ENCODE measurements around the gene CAPN10. TPM values are rescaled to one million over a fixed set of nuclear protein-coding genes. Genes with fewer than 3 reads are reported as not detected.

Gene CAPN10
- total RNA-seq, 4 donors from 2014 or later: 13.4 to 33.3 (median 14.5) TPM

- TF ChIP-seq, protein P1, sequence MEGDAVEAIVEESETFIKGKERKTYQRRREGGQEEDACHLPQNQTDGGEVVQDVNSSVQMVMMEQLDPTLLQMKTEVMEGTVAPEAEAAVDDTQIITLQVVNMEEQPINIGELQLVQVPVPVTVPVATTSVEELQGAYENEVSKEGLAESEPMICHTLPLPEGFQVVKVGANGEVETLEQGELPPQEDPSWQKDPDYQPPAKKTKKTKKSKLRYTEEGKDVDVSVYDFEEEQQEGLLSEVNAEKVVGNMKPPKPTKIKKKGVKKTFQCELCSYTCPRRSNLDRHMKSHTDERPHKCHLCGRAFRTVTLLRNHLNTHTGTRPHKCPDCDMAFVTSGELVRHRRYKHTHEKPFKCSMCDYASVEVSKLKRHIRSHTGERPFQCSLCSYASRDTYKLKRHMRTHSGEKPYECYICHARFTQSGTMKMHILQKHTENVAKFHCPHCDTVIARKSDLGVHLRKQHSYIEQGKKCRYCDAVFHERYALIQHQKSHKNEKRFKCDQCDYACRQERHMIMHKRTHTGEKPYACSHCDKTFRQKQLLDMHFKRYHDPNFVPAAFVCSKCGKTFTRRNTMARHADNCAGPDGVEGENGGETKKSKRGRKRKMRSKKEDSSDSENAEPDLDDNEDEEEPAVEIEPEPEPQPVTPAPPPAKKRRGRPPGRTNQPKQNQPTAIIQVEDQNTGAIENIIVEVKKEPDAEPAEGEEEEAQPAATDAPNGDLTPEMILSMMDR (IDR thresholded peaks at IDR 0.05; ENCODE audit: low read depth): no peak
Measured at GRCh38 chr2:240565333-240566202, 21.0 kb upstream of the CAPN10 start.

DNA sequence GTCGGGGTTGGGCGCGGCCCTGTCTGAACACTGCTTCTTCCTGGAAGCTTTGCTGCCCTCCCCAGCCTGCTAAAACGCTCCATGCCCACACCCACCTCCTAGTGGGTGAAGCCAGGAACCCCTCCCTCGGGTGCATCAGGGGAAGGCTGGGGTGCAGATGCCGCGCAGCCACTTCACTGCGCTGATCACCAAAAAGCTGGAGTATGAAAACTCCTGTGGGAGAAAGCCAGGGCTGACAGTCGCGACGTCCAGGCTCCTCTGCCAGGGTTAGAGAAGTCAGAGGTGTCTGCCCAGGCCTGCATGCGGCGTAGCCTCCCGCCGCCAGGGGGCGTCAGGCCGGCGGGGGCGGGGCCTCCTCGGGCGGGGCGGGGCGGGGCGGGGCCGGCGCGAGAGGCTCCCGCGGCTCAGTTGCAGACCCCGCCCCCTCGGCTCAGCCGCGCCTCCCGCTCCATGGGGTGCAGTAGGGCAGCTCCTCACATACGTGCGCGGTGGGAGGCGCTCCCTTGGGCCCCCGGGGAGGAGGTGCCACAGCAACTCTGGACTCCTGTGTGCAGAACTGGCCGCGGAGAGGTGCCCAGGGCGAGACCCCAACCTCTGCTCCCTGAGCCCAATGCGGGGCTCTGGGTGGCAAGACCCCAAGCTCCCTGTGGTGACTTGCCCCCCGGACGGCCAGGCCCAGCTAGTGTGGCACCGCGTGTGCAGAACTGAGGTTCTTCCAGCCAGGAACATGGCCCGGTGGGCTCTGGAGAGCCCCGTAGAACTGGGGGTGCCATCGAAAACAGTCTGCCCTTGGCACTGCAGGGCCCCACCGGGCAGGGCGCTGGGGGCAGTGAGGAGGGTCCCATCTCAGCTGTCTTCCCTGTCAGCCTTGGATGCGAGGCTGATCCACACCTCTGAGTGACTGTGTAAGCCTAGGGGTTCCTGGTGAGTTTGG is 20.1 kb upstream of the CAPN10 start:
- TF ChIP-seq, protein P1 (IDR thresholded peaks at IDR 0.05; ENCODE audit: low read depth): no peak

DNA sequence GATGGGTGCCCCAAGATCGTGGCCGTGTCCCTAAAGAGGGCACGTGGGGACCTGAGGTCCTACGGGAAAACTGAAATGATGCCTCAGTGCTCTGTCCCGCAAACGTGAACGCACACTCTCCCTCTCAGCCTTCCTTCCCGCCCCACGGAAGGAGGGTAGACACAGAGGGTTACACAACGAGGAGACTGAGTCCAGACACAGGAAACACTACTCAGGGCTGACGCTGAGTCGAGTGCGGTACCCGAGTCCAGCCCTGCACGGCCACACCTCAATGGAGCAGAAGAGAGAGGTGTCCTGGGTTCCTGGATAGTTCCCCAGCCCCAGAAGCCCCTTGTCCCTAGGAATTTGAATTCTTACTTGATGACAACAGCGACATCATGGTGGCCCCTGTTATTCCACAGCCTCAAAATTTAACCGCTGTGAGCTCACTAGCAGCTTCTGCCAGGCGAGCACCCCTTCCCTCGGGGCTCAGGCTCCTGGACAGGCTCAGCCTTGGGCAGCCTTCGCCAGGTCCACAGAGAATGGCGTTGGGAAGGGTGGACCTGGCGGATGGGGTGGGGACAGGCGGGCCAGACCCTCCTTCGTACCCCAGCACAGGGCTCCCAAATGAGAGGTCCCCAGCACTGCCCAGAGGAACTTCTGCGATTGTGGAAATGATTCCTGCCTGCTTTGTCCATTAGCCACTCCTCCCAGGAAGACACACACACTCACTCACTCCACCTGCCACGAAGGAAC is 19.2 kb upstream of the CAPN10 start:
- TF ChIP-seq, protein P1 (IDR thresholded peaks at IDR 0.05; ENCODE audit: low read depth): no peak

DNA sequence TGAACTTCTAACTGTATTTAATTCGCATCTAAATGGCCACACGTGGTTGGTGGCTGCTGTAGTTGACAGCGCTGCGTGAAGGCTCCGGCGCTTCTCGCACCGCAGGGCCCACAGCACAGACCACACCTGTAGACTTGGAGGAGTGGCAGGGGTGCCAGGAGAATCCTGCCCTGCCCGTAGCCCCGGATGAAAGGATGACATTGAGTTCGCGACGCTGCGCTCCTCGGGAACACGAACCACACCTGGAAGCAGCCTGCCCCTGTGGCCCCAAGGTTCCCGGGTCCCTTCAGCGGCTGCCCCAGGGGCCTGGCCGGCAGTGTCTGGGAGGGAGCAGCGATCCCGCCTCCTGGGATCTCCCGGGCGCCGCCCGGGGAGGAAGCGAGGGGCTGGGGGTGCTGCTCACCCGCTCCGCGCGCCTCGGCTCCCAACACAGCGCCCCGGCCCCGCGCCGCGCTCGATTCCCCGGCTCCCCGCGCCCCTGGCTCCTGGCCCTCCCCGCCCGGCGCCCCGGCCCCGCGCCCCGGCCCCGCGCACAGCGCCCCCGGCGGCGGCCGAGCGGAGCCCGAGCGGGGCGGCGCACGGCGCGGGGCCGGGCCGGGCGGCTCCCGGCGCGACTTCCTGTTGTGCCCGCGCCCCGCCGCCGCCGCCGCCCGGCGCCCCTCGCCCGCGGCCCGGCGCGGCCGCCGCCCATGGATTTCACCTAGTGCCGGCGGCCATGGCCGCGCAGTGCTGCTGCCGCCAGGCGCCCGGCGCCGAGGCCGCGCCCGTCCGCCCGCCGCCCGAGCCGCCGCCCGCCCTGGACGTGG is 18.5 kb upstream of the CAPN10 start, which contains the start of gene RNPEPL1:
Gene RNPEPL1 (plus strand): TSS at position 613 of the 806 bp plus-strand sequence. CDS start 103 bp downstream, at position 716.
- TF ChIP-seq, protein P1 (IDR thresholded peaks at IDR 0.05; ENCODE audit: low read depth): no peak

DNA sequence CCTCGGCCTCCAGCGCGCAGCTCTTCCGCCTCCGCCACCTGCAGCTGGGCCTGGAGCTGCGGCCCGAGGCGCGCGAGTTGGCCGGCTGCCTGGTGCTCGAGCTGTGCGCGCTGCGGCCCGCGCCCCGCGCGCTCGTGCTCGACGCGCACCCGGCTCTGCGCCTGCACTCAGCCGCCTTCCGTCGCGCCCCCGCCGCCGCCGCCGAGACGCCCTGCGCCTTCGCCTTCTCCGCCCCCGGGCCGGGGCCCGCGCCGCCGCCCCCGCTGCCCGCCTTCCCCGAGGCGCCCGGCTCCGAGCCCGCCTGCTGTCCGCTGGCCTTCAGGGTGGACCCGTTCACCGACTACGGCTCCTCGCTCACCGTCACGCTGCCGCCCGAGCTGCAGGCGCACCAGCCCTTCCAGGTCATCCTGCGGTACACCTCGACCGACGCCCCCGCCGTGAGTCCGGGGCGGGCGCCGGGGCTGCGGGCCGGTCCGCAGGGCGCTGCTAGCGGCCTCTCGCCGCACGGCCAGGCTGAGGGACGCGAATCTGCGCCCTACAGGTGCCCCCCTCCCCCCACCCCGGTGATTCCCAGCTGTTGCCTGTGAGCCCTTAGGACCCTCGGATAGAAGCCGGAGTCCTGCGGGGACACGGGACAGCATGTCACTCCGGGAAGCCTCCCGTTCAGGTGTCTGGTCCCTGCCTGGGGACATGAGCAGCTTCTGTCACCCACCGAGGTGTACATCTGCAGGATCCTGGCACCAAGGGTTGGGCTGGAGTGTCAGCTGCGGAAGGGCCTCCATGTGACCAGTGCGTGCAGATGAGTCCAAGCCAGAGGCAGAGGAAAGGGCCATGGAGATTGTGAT is 17.6 kb upstream of the CAPN10 start:
- TF ChIP-seq, protein P1 (IDR thresholded peaks at IDR 0.05; ENCODE audit: low read depth): no peak

GRCh38 chr2:240569523-240569997 is 17.0 kb upstream of the CAPN10 start:
- TF ChIP-seq, protein P1 (IDR thresholded peaks at IDR 0.05; ENCODE audit: low read depth): no peak
